B cell (primary cell): ENCODE data around the gene ABTB2. TPM values are rescaled to one million over a fixed set of nuclear protein-coding genes. Genes with fewer than 3 reads are reported as not detected.

Experiments
- ATAC-seq: fragments of 200-7000 bp; cut with Tn5 transposase; one replicate; pipeline ENCODE4 v1.10.0; 2021; ENCODE audit warnings: low read depth, mild to moderate bottlenecking, moderate number of reproducible peaks, moderate library complexity
- CTCF ChIA-PET: fragments of 350-600 bp; sonication (Branson Sonifier 250); formaldehyde crosslinking; loops from one replicate; lab custom pipeline; 2021; ENCODE audit warnings: antibody characterized with exemption, inconsistent platforms; lab: Charles Lee
- POLR2A ChIA-PET: fragments of 350-600 bp; sonication (Branson Sonifier 250); formaldehyde crosslinking; loops from one replicate; lab custom pipeline; 2021; ENCODE audit warnings: antibody characterized with exemption; lab: Charles Lee
- DNase-seq: peaks from one replicate; pipeline ENCODE4 v3.0.0; 2013
- H2AFZ ChIP-seq: 2 replicates; pipeline ENCODE4 v1.6.1; 2012; ENCODE audit warnings: mild to moderate bottlenecking, low read depth, low read length; ENCODE audit not compliant: insufficient read depth, poor library complexity, severe bottlenecking
- H3K27ac ChIP-seq, 2 donors: 1 replicate in 1 of 2; 2 replicates in 1 of 2; pipeline ENCODE4 v1.5.1; 2012 to 2013; ENCODE audit warnings: low read length in 2 of 2, mild to moderate bottlenecking in 2 of 2, moderate library complexity in 1 of 2
- H3K27me3 ChIP-seq, 4 experiments: fragments of 200-600 bp in 1 of 4; sonication (generic) in 1 of 4; replicated peaks in 1 of 4; 1 replicate in 2 of 4; 2 replicates in 2 of 4; pipeline versions ENCODE4 v1.6.1 to v1.7.0; 2013 to 2016; ENCODE audit warnings: low read length in 3 of 4, mild to moderate bottlenecking in 2 of 4, mixed read lengths in 1 of 4, moderate library complexity in 1 of 4; ENCODE audit not compliant: insufficient read depth in 4 of 4, control insufficient read depth in 3 of 4; ENCODE audit errors: control extremely low read depth in 1 of 4
- H3K36me3 ChIP-seq, 2 experiments: replicated peaks in 1 of 2; 1 replicate in 1 of 2; 2 replicates in 1 of 2; pipeline versions ENCODE4 v1.6.1 to v1.7.1; 2013; ENCODE audit warnings: low read length in 1 of 2; ENCODE audit not compliant: insufficient read depth in 2 of 2, control insufficient read depth in 1 of 2; ENCODE audit errors: control extremely low read depth in 1 of 2, extremely low read depth in 1 of 2
- H3K4me1 ChIP-seq, 2 donors: fragments of 200-600 bp in 1 of 2; sonication (generic) in 1 of 2; 1 replicate in 1 of 2; 2 replicates in 1 of 2; pipeline versions ENCODE4 v1.5.1 to v1.6.1; 2013 to 2017; ENCODE audit warnings: low read length in 2 of 2; ENCODE audit not compliant: control insufficient read depth in 2 of 2, insufficient read depth in 2 of 2
- H3K4me2 ChIP-seq: replicated peaks from 2 replicates; pipeline ENCODE3; 2012; ENCODE audit warnings: mild to moderate bottlenecking, low read depth, low read length; ENCODE audit not compliant: poor library complexity, severe bottlenecking
- H3K4me3 ChIP-seq, 5 experiments: fragments of 200-600 bp in 1 of 5; sonication (generic) in 1 of 5; 1 replicate in 3 of 5; 2 replicates in 2 of 5; pipeline versions ENCODE4 v1.5.1 to v1.7.0; 2011 to 2016; ENCODE audit warnings: low read length in 4 of 5, mild to moderate bottlenecking in 4 of 5, low read depth in 2 of 5, control low read depth in 1 of 5, moderate library complexity in 1 of 5; ENCODE audit not compliant: insufficient read depth in 1 of 5; ENCODE audit errors: control extremely low read depth in 1 of 5, extremely low read depth in 1 of 5
- H3K79me2 ChIP-seq: fragments of 200-600 bp; sonication (generic); one replicate; pipeline ENCODE4 v1.6.0; 2016; ENCODE audit warnings: low read length; ENCODE audit not compliant: control insufficient read depth, insufficient read depth
- H3K9ac ChIP-seq: fragments of 200-600 bp; sonication (generic); 2 replicates; pipeline ENCODE4 v1.6.1; 2017; ENCODE audit warnings: mild to moderate bottlenecking, low read length, moderate library complexity
- H3K9me3 ChIP-seq, 3 donors: one replicate each; pipeline versions ENCODE4 v1.6.1 to v1.7.1; 2013; ENCODE audit warnings: low read length in 2 of 3; ENCODE audit not compliant: control insufficient read depth in 2 of 3, insufficient read depth in 1 of 3; ENCODE audit errors: control extremely low read depth in 1 of 3
- H4K20me1 ChIP-seq: 2 replicates; pipeline ENCODE4 v1.6.0; 2012; ENCODE audit warnings: mild to moderate bottlenecking, low read length; ENCODE audit not compliant: insufficient read depth, control insufficient read depth, poor library complexity, severe bottlenecking
- H3K27ac Mint-ChIP-seq: one replicate; pipeline ENCODE4 v1.8.0; 2021; ENCODE audit warnings: mixed read lengths
- H3K27me3 Mint-ChIP-seq: one replicate; pipeline ENCODE4 v1.8.0; 2021; ENCODE audit warnings: mixed read lengths
- H3K4me1 Mint-ChIP-seq: one replicate; pipeline ENCODE4 v1.8.0; 2021; ENCODE audit warnings: mixed read lengths
- H3K4me3 Mint-ChIP-seq: one replicate; pipeline ENCODE4 v1.8.0; 2021; ENCODE audit warnings: mixed read lengths
- H3K9me3 Mint-ChIP-seq: one replicate; pipeline ENCODE4 v1.8.0; 2022; ENCODE audit warnings: mixed read lengths; ENCODE audit not compliant: insufficient read depth
- CTCF ChIP-seq: fragments of 200-600 bp; IDR thresholded peaks from one replicate; pipeline ENCODE4 v1.8.0; 2022; ENCODE audit warnings: antibody characterized with exemption, mild to moderate bottlenecking
- EZH2 ChIP-seq: IDR thresholded peaks from 2 replicates; pipeline ENCODE4 v1.6.1; 2012; ENCODE audit warnings: borderline replicate concordance, low read depth, mild to moderate bottlenecking, moderate library complexity, low read length; ENCODE audit not compliant: insufficient read depth, poor library complexity, severe bottlenecking
- whole genome bisulfite sequencing: methylation state at CpG from one replicate; pipeline ENCODE4 v1.1.5; 2013; ENCODE audit warnings: missing lambda C conversion rate; ENCODE audit not compliant: insufficient coverage; 5-methylcytosine and 5-hydroxymethylcytosine counted together
- intact Hi-C: fragments of 100-400 bp; cut with micrococcal nuclease; formaldehyde crosslinking; loops from one replicate; pipeline ENCODE4 v1.10.0; 2022
- polyA plus RNA-seq: library from polyadenylated mRNA; depleted of rRNA; stranded (reverse); fragments of >200 nt; gene quantifications from 2 replicates; pipeline ENCODE4 v1.2.3, GENCODE V29; 2012
- total RNA-seq, 2 donors: library from RNA; stranded (reverse); fragments of 120-200 nt in 1 of 2; gene quantifications; 1 replicate in 1 of 2; 2 replicates in 1 of 2; pipeline versions ENCODE4 v1.2.3 to v1.2.4, GENCODE V29; 2013 to 2022

Gene ABTB2
- total and polyA plus RNA-seq, 2 donors (not counting 1 experiment from before 2014, with no cell fraction given): 0.30 to 5.9 TPM

GRCh38 chr11:34329876-34330275 is 27.9 kb downstream of the ABTB2 start:
- WGBS: 100% methylated on average over 2 of the region's 2 CpGs
- CTCF ChIA-PET: no interaction called here
- TF ChIP-seq EZH2 (no peak), CTCF (no peak)

GRCh38 chr11:34328632-34328910 is 29.2 kb downstream of the ABTB2 start:
- intact Hi-C loops: no loop called here
- Mint-ChIP-seq H3K4me1 (no peaks in the 10 kb centered on the region), H3K4me3 (no peak overlapping the region), H3K27me3 (peaks cover 3% of the 10 kb centered on the region), H3K9me3 (no peaks in the 10 kb centered on the region), H3K27ac (no peak overlapping the region)
- Histone ChIP-seq H3K27me3 (peaks cover 0 to 3% (median 1%) of the 10 kb centered on the region in 4 experiments), H3K36me3 (no peaks in the 10 kb centered on the region), H3K4me2 (no peak overlapping the region), H3K79me2 (no peaks in the 10 kb centered on the region), H4K20me1 (no peaks in the 10 kb centered on the region), H3K4me1 (no peaks in the 10 kb centered on the region), H3K27ac (no peak overlapping the region), H3K9ac (no peak overlapping the region), H3K9me3 (no peaks in the 10 kb centered on the region), H2AFZ (no peak overlapping the region), H3K4me3 (no peak overlapping the region)
- no peak for DNase-seq
- ATAC-seq: no peak
- POLR2A ChIA-PET: no interaction called here
- CTCF ChIA-PET: no interaction called here
- TF ChIP-seq CTCF: no peak
- no peak for TF ChIP-seq EZH2
- 89% methylated on average over 1 of the region's 4 CpGs for WGBS

More at GRCh38 chr11:34329876-34330275, 27.9 kb downstream of the ABTB2 start:
- Mint-ChIP-seq H3K4me1 (no peaks in the 10 kb centered on the region), H3K9me3 (no peaks in the 10 kb centered on the region), H3K27me3 (peaks cover 3% of the 10 kb centered on the region), H3K4me3 (no peak overlapping the region), H3K27ac (no peak overlapping the region)
- Histone ChIP-seq H3K79me2 (no peaks in the 10 kb centered on the region), H3K36me3 (no peaks in the 10 kb centered on the region), H3K9ac (no peak overlapping the region), H3K4me1 (no peaks in the 10 kb centered on the region), H3K9me3 (no peaks in the 10 kb centered on the region), H3K4me2 (no peak overlapping the region), H3K27ac (no peak overlapping the region), H3K4me3 (no peak overlapping the region), H4K20me1 (no peaks in the 10 kb centered on the region), H3K27me3 (peaks cover 0 to 3% (median 1%) of the 10 kb centered on the region in 4 experiments), H2AFZ (no peak overlapping the region)
- ATAC-seq (no peak), DNase-seq (no peak)
- intact Hi-C loops: no loop called here
- POLR2A ChIA-PET: no interaction called here
